GM12892 (cell line): ENCODE results near the gene GYG2.

Source experiments
- POLR2A ChIP-seq: IDR thresholded peaks from 2 replicates; pipeline ENCODE4 v1.6.1; 2011; ENCODE audit warnings: low read depth, low read length, control low read depth
- POLR2AphosphoS5 ChIP-seq: IDR thresholded peaks from 2 replicates; pipeline ENCODE4 v1.6.1; 2011; ENCODE audit warnings: low read depth, low read length, control low read depth
- TAF1 ChIP-seq: IDR thresholded peaks from 2 replicates; pipeline ENCODE4 v1.6.1; 2011; ENCODE audit warnings: low read depth, mild to moderate bottlenecking, control low read depth, low read length, borderline replicate concordance

DNA sequence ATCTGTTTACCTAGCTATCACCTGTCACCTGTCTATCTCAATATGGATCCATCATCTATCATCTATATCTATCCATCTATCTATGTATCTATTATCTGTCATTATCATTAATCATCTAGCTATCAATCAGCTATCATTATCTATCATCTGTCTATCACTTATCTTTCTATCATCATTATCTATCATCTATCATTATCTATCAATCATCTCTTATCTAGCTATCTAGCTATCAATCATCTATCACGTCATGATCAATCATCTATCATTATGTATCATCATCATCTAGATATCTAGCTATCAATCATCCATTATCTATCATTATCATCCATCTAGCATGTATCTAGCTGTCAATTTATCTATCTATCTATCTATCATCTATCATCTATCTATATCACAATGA is 92.5 kb downstream of the GYG2 start:
- no peak for TF ChIP-seq POLR2A
- TF ChIP-seq TAF1 = no peak
- no peak for TF ChIP-seq POLR2AphosphoS5
